Esophagus muscularis mucosa (tissue), 3 donors: ENCODE measurements around the gene CDKL4.

ENCODE experiments used
- POLR2A ChIP-seq: fragments of 450-650 bp; IDR thresholded peaks from one replicate; pipeline ENCODE4 v1.6.1; 2017; ENCODE audit warnings: antibody characterized with exemption, moderate library complexity, mild to moderate bottlenecking, low read depth
- TF ChIP-seq, protein P1 (sequence below), 3 experiments: fragments of 200-600 bp in 2 of 3; fragments of 450-650 bp in 1 of 3; sonication (generic) in 2 of 3; IDR thresholded peaks; one replicate each; pipeline ENCODE4 v1.5.1; 2017 to 2019; ENCODE audit warnings: antibody characterized with exemption in 3 of 3, mild to moderate bottlenecking in 2 of 3, moderate library complexity in 1 of 3

DNA sequence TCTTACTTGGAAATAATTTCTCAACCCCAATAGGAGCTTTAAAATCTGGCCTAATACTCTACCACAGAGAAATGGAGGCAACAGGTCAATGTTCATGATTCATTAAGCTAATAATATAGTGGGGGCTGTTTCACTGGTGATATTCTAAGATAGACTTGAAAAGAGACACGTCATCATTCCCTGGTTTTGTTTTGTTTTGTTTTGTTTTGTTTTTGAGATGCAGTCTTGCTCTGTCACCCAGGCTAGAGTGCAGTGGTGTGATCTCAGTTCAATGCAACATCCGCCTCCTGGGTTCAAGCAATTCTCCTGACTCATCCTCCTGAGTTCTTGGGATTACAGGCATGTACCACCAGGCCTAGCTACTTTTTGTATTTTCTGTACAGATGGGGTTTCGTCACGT lies 85.4 kb downstream of the CDKL4 start:
- TF ChIP-seq, protein P1, sequence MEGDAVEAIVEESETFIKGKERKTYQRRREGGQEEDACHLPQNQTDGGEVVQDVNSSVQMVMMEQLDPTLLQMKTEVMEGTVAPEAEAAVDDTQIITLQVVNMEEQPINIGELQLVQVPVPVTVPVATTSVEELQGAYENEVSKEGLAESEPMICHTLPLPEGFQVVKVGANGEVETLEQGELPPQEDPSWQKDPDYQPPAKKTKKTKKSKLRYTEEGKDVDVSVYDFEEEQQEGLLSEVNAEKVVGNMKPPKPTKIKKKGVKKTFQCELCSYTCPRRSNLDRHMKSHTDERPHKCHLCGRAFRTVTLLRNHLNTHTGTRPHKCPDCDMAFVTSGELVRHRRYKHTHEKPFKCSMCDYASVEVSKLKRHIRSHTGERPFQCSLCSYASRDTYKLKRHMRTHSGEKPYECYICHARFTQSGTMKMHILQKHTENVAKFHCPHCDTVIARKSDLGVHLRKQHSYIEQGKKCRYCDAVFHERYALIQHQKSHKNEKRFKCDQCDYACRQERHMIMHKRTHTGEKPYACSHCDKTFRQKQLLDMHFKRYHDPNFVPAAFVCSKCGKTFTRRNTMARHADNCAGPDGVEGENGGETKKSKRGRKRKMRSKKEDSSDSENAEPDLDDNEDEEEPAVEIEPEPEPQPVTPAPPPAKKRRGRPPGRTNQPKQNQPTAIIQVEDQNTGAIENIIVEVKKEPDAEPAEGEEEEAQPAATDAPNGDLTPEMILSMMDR (IDR thresholded peaks at IDR 0.05) = no peak
- no peak for TF ChIP-seq POLR2A
